B cell (primary cell): ENCODE results near the gene AGGF1. TPM values are rescaled to one million over a fixed set of nuclear protein-coding genes. Genes with fewer than 3 reads are reported as not detected.

Experiments
- ATAC-seq: fragments of 200-7000 bp; cut with Tn5 transposase; one replicate; pipeline ENCODE4 v1.10.0; 2021; ENCODE audit warnings: low read depth, mild to moderate bottlenecking, moderate number of reproducible peaks, moderate library complexity
- CTCF ChIA-PET: fragments of 350-600 bp; sonication (Branson Sonifier 250); formaldehyde crosslinking; loops from one replicate; lab custom pipeline; 2021; ENCODE audit warnings: antibody characterized with exemption, inconsistent platforms; lab: Charles Lee
- POLR2A ChIA-PET: fragments of 350-600 bp; sonication (Branson Sonifier 250); formaldehyde crosslinking; loops from one replicate; lab custom pipeline; 2021; ENCODE audit warnings: antibody characterized with exemption; lab: Charles Lee
- DNase-seq: peaks from one replicate; pipeline ENCODE4 v3.0.0; 2013
- H2AFZ ChIP-seq: 2 replicates; pipeline ENCODE4 v1.6.1; 2012; ENCODE audit warnings: mild to moderate bottlenecking, low read depth, low read length; ENCODE audit not compliant: insufficient read depth, poor library complexity, severe bottlenecking
- H3K27ac ChIP-seq, 2 donors: 1 replicate in 1 of 2; 2 replicates in 1 of 2; pipeline ENCODE4 v1.5.1; 2012 to 2013; ENCODE audit warnings: low read length in 2 of 2, mild to moderate bottlenecking in 2 of 2, moderate library complexity in 1 of 2
- H3K27me3 ChIP-seq, 4 experiments: fragments of 200-600 bp in 1 of 4; sonication (generic) in 1 of 4; replicated peaks in 1 of 4; 1 replicate in 2 of 4; 2 replicates in 2 of 4; pipeline versions ENCODE4 v1.6.1 to v1.7.0; 2013 to 2016; ENCODE audit warnings: low read length in 3 of 4, mild to moderate bottlenecking in 2 of 4, mixed read lengths in 1 of 4, moderate library complexity in 1 of 4; ENCODE audit not compliant: insufficient read depth in 4 of 4, control insufficient read depth in 3 of 4; ENCODE audit errors: control extremely low read depth in 1 of 4
- H3K36me3 ChIP-seq, 2 experiments: replicated peaks in 1 of 2; 1 replicate in 1 of 2; 2 replicates in 1 of 2; pipeline versions ENCODE4 v1.6.1 to v1.7.1; 2013; ENCODE audit warnings: low read length in 1 of 2; ENCODE audit not compliant: insufficient read depth in 2 of 2, control insufficient read depth in 1 of 2; ENCODE audit errors: control extremely low read depth in 1 of 2, extremely low read depth in 1 of 2
- H3K4me1 ChIP-seq, 2 donors: fragments of 200-600 bp in 1 of 2; sonication (generic) in 1 of 2; 1 replicate in 1 of 2; 2 replicates in 1 of 2; pipeline versions ENCODE4 v1.5.1 to v1.6.1; 2013 to 2017; ENCODE audit warnings: low read length in 2 of 2; ENCODE audit not compliant: control insufficient read depth in 2 of 2, insufficient read depth in 2 of 2
- H3K4me2 ChIP-seq: replicated peaks from 2 replicates; pipeline ENCODE3; 2012; ENCODE audit warnings: mild to moderate bottlenecking, low read depth, low read length; ENCODE audit not compliant: poor library complexity, severe bottlenecking
- H3K4me3 ChIP-seq, 5 experiments: fragments of 200-600 bp in 1 of 5; sonication (generic) in 1 of 5; 1 replicate in 3 of 5; 2 replicates in 2 of 5; pipeline versions ENCODE4 v1.5.1 to v1.7.0; 2011 to 2016; ENCODE audit warnings: low read length in 4 of 5, mild to moderate bottlenecking in 4 of 5, low read depth in 2 of 5, control low read depth in 1 of 5, moderate library complexity in 1 of 5; ENCODE audit not compliant: insufficient read depth in 1 of 5; ENCODE audit errors: control extremely low read depth in 1 of 5, extremely low read depth in 1 of 5
- H3K79me2 ChIP-seq: fragments of 200-600 bp; sonication (generic); one replicate; pipeline ENCODE4 v1.6.0; 2016; ENCODE audit warnings: low read length; ENCODE audit not compliant: control insufficient read depth, insufficient read depth
- H3K9ac ChIP-seq: fragments of 200-600 bp; sonication (generic); 2 replicates; pipeline ENCODE4 v1.6.1; 2017; ENCODE audit warnings: mild to moderate bottlenecking, low read length, moderate library complexity
- H3K9me3 ChIP-seq, 3 donors: one replicate each; pipeline versions ENCODE4 v1.6.1 to v1.7.1; 2013; ENCODE audit warnings: low read length in 2 of 3; ENCODE audit not compliant: control insufficient read depth in 2 of 3, insufficient read depth in 1 of 3; ENCODE audit errors: control extremely low read depth in 1 of 3
- H4K20me1 ChIP-seq: 2 replicates; pipeline ENCODE4 v1.6.0; 2012; ENCODE audit warnings: mild to moderate bottlenecking, low read length; ENCODE audit not compliant: insufficient read depth, control insufficient read depth, poor library complexity, severe bottlenecking
- H3K27ac Mint-ChIP-seq: one replicate; pipeline ENCODE4 v1.8.0; 2021; ENCODE audit warnings: mixed read lengths
- H3K27me3 Mint-ChIP-seq: one replicate; pipeline ENCODE4 v1.8.0; 2021; ENCODE audit warnings: mixed read lengths
- H3K4me1 Mint-ChIP-seq: one replicate; pipeline ENCODE4 v1.8.0; 2021; ENCODE audit warnings: mixed read lengths
- H3K4me3 Mint-ChIP-seq: one replicate; pipeline ENCODE4 v1.8.0; 2021; ENCODE audit warnings: mixed read lengths
- H3K9me3 Mint-ChIP-seq: one replicate; pipeline ENCODE4 v1.8.0; 2022; ENCODE audit warnings: mixed read lengths; ENCODE audit not compliant: insufficient read depth
- EZH2 ChIP-seq: IDR thresholded peaks from 2 replicates; pipeline ENCODE4 v1.6.1; 2012; ENCODE audit warnings: borderline replicate concordance, low read depth, mild to moderate bottlenecking, moderate library complexity, low read length; ENCODE audit not compliant: insufficient read depth, poor library complexity, severe bottlenecking
- WGBS: methylation state at CpG from one replicate; pipeline ENCODE4 v1.1.5; 2013; ENCODE audit warnings: missing lambda C conversion rate; ENCODE audit not compliant: insufficient coverage; 5-methylcytosine and 5-hydroxymethylcytosine counted together
- intact Hi-C: fragments of 100-400 bp; cut with micrococcal nuclease; formaldehyde crosslinking; loops from one replicate; pipeline ENCODE4 v1.10.0; 2022
- polyA plus RNA-seq: library from polyadenylated mRNA; depleted of rRNA; stranded (reverse); fragments of >200 nt; gene quantifications from 2 replicates; pipeline ENCODE4 v1.2.3, GENCODE V29; 2012
- total RNA-seq, 2 donors: library from RNA; stranded (reverse); fragments of 120-200 nt in 1 of 2; gene quantifications; 1 replicate in 1 of 2; 2 replicates in 1 of 2; pipeline versions ENCODE4 v1.2.3 to v1.2.4, GENCODE V29; 2013 to 2022
- TF ChIP-seq, protein P1 (sequence below): fragments of 200-600 bp; IDR thresholded peaks from one replicate; pipeline ENCODE4 v1.8.0; 2022; ENCODE audit warnings: antibody characterized with exemption, mild to moderate bottlenecking

Gene AGGF1
- total and polyA plus RNA-seq, 2 donors (not counting 1 experiment from before 2014, with no cell fraction given): 9.3 to 25.6 TPM

DNA sequence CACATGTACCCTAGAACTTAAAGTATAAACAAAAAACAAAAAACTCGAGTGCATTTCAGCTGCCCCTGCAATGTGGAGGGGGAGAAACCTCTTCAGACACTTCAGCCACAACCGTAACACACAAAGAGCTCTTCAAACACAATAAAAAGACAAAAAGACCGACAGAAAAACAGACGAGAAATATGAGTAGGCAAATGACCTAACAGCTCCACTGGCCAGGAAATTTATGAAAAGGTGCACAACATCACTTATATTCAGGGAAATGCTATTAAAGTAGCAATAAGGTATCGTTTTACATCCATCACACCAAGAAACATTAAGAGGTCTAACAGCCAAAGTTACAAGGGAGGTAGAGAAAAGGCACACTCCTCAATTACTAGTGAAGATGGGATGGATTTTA lies 50.7 kb downstream of the AGGF1 start:
- CTCF ChIA-PET: no interaction called here
- H3K79me2 ChIP-seq: no peaks in the 10 kb centered on the region
- H3K4me3 Mint-ChIP-seq: no peak overlapping the region

GRCh38 chr5:77082280-77082679 lies 52.1 kb downstream of the AGGF1 start:
- no peak for TF ChIP-seq EZH2
- TF ChIP-seq, protein P1, sequence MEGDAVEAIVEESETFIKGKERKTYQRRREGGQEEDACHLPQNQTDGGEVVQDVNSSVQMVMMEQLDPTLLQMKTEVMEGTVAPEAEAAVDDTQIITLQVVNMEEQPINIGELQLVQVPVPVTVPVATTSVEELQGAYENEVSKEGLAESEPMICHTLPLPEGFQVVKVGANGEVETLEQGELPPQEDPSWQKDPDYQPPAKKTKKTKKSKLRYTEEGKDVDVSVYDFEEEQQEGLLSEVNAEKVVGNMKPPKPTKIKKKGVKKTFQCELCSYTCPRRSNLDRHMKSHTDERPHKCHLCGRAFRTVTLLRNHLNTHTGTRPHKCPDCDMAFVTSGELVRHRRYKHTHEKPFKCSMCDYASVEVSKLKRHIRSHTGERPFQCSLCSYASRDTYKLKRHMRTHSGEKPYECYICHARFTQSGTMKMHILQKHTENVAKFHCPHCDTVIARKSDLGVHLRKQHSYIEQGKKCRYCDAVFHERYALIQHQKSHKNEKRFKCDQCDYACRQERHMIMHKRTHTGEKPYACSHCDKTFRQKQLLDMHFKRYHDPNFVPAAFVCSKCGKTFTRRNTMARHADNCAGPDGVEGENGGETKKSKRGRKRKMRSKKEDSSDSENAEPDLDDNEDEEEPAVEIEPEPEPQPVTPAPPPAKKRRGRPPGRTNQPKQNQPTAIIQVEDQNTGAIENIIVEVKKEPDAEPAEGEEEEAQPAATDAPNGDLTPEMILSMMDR: no peak
- H3K4me1 ChIP-seq: peaks cover 4 to 7% of the 10 kb centered on the region in 2 donors
- peaks cover 5% of the 10 kb centered on the region for H3K27me3 Mint-ChIP-seq
- intact Hi-C loops: loop anchor here (10.0 kb wide), 1 partner anchor 543 kb away; no protein-coding TSS in a partner anchor
- H2AFZ ChIP-seq: no peak overlapping the region
- H3K9ac ChIP-seq: no peak overlapping the region
- no peaks in the 10 kb centered on the region for H3K27me3 ChIP-seq
- H3K27ac Mint-ChIP-seq: no peak overlapping the region
- H3K79me2 ChIP-seq: no peaks in the 10 kb centered on the region
- no CpG with 5 or more reads among the region's 1 CpG for WGBS
- POLR2A ChIA-PET: no interaction called here
- H3K4me1 Mint-ChIP-seq: peaks cover 13% of the 10 kb centered on the region
- no peak for ATAC-seq
- H4K20me1 ChIP-seq: no peaks in the 10 kb centered on the region
- no peak overlapping the region for H3K27ac ChIP-seq
- peaks cover 5% of the 10 kb centered on the region for H3K9me3 Mint-ChIP-seq
- no peak for DNase-seq
- peaks cover 0 to 2% (median 0%) of the 10 kb centered on the region in 3 donors for H3K9me3 ChIP-seq
- no peak overlapping the region for H3K4me2 ChIP-seq
- H3K4me3 ChIP-seq: no peak overlapping the region
- CTCF ChIA-PET: no interaction called here
- H3K4me3 Mint-ChIP-seq: no peak overlapping the region
- H3K36me3 ChIP-seq: no peaks in the 10 kb centered on the region

More for the DNA sequence above, 50.7 kb downstream of the AGGF1 start:
- H3K4me3 ChIP-seq: no peak overlapping the region
- peaks cover 0 to 2% (median 0%) of the 10 kb centered on the region in 3 donors for H3K9me3 ChIP-seq
- H3K9me3 Mint-ChIP-seq: peaks cover 5% of the 10 kb centered on the region
- TF ChIP-seq, protein P1: no peak
- TF ChIP-seq EZH2: no peak
- POLR2A ChIA-PET: no interaction called here
- H3K9ac ChIP-seq: no peak overlapping the region
- no CpG with 5 or more reads among the region's 5 CpGs for WGBS
- H2AFZ ChIP-seq: no peak overlapping the region
- no peak for DNase-seq
- H3K27ac ChIP-seq: no peak overlapping the region
- intact Hi-C loops: loop anchor here (10.0 kb wide), 1 partner anchor 544 kb away; no protein-coding TSS in a partner anchor
- H3K27ac Mint-ChIP-seq: no peak overlapping the region
- no peaks in the 10 kb centered on the region for H3K36me3 ChIP-seq
- H3K27me3 Mint-ChIP-seq: peaks cover 10% of the 10 kb centered on the region
- peaks cover 13% of the 10 kb centered on the region for H3K4me1 Mint-ChIP-seq
- H4K20me1 ChIP-seq: peaks cover 6% of the 10 kb centered on the region
- H3K4me2 ChIP-seq: no peak overlapping the region
- ATAC-seq: no peak
- peaks cover 5 to 6% of the 10 kb centered on the region in 2 donors for H3K4me1 ChIP-seq
- no peaks in the 10 kb centered on the region for H3K27me3 ChIP-seq
